Stomach (tissue), 9 donors: ENCODE results near the gene APOL2. TPM values are rescaled to one million over a fixed set of nuclear protein-coding genes. Genes with fewer than 3 reads are reported as not detected.

Experiments
- DNase-seq, 2 donors: peaks; one replicate each; pipeline versions ENCODE4 v3.0.0 to v3.0.0-alpha.2; 2013 to 2019
- H3K27ac ChIP-seq, 5 donors: fragments of 200-600 bp in 4 of 5; sonication (generic) in 4 of 5; one replicate each; pipeline ENCODE4 v1.5.1; 2013 to 2019; ENCODE audit warnings: mild to moderate bottlenecking in 1 of 5, moderate library complexity in 1 of 5
- H3K27me3 ChIP-seq, 3 donors: fragments of 200-600 bp; sonication (generic); one replicate each; pipeline ENCODE4 v1.5.1; 2017 to 2019; ENCODE audit warnings: mixed run types in 1 of 3
- H3K36me3 ChIP-seq, 4 donors: fragments of 200-600 bp; sonication (generic); 1 replicate in 3 of 4; 2 replicates in 1 of 4; pipeline ENCODE4 v1.5.1; 2016 to 2019
- H3K4me1 ChIP-seq, 4 donors: fragments of 200-600 bp; sonication (generic); one replicate each; pipeline ENCODE4 v1.5.1; 2016 to 2019
- H3K4me3 ChIP-seq, 4 donors: fragments of 200-600 bp; sonication (generic) in 3 of 4; one replicate each; pipeline ENCODE4 v1.5.1; 2016 to 2019; ENCODE audit warnings: mild to moderate bottlenecking in 1 of 4
- H3K9me3 ChIP-seq, 4 donors: fragments of 200-600 bp; sonication (generic); one replicate each; pipeline ENCODE4 v1.5.1; 2016 to 2019
- CTCF ChIP-seq, 7 experiments: fragments of 450-650 bp in 4 of 7; fragments of 200-600 bp in 3 of 7; sonication (generic) in 3 of 7; IDR thresholded peaks; one replicate each; pipeline ENCODE4 v1.5.1; 2016 to 2019; ENCODE audit warnings: antibody characterized with exemption in 7 of 7, control low read depth in 2 of 7, mild to moderate bottlenecking in 1 of 7
- EP300 ChIP-seq: sonication (generic); formaldehyde crosslinking; IDR thresholded peaks from one replicate; pipeline ENCODE4 v1.6.1; 2017; ENCODE audit warnings: antibody characterized with exemption
- POLR2A ChIP-seq, 4 donors: fragments of 450-650 bp; IDR thresholded peaks; one replicate each; pipeline ENCODE4 v1.6.1; 2016; ENCODE audit warnings: antibody characterized with exemption in 4 of 4, control low read depth in 2 of 4, mild to moderate bottlenecking in 1 of 4, moderate library complexity in 1 of 4
- POLR2AphosphoS5 ChIP-seq, 3 donors: sonication (generic); formaldehyde crosslinking; IDR thresholded peaks; one replicate each; pipeline ENCODE4 v1.6.1; 2016; ENCODE audit warnings: antibody characterized with exemption in 3 of 3
- WGBS, 5 donors: extraction: QIAGEN DNeasy Blood & Tissue Kit in 3 of 5; methylation state at CpG; one replicate each; pipeline versions ENCODE4 v1.1.5 to v1.1.7; 2013 to 2018; 5-methylcytosine and 5-hydroxymethylcytosine counted together
- intact Hi-C: fragments of 100-400 bp; cut with DNase I; formaldehyde crosslinking; loops from one replicate; pipeline ENCODE4 v1.15.1; 2023; ENCODE audit warnings: low total_unique reads
- polyA plus RNA-seq, 3 donors: library from polyadenylated mRNA; stranded (reverse); fragments of 200-250 nt; gene quantifications; one replicate each; pipeline ENCODE4 v1.2.3, GENCODE V29; 2013
- total RNA-seq, 5 donors: library from RNA; depleted of rRNA; stranded (reverse); fragments of >200 nt; gene quantifications; one replicate each; pipeline versions ENCODE4 v1.1.0 to v1.2.3, GENCODE V29; 2014 to 2016
- donor health status: healthy with polysubstance abuse.
- donor health status: Bipolar disorder and iron deficiency.
- donor health status: healthy.

Gene APOL2
- total and polyA plus RNA-seq, 8 donors = 11.6 to 101 (median 35.5) TPM

- peaks cover 62 to 83% (median 78%) of the 10 kb centered on the region in 4 donors for H3K36me3 ChIP-seq
- no peak overlapping the region for H3K27ac ChIP-seq
- 90 to 92% (median 91%) methylated on average over 17 to 24 of the region's 24 CpGs for WGBS, 5 donors
- H3K4me3 ChIP-seq = no peak overlapping the region
- no peak for TF ChIP-seq CTCF (IDR thresholded peaks at IDR 0.05)
- no peaks in the 10 kb centered on the region for H3K9me3 ChIP-seq
- no peaks in the 10 kb centered on the region for H3K27me3 ChIP-seq
- DNase-seq = no peak
- peaks cover 8 to 43% (median 18%) of the 10 kb centered on the region in 4 donors for H3K4me1 ChIP-seq
- intact Hi-C loops = no loop called here
Observed at GRCh38 chr22:36282328-36282831, 43.1 kb upstream of the APOL2 start.

- no peaks in the 10 kb centered on the region for H3K27me3 ChIP-seq
- H3K36me3 ChIP-seq = peaks cover 58 to 77% (median 72%) of the 10 kb centered on the region in 4 donors
- peaks cover 8 to 42% (median 18%) of the 10 kb centered on the region in 4 donors for H3K4me1 ChIP-seq
- intact Hi-C loops = no loop called here
- H3K9me3 ChIP-seq = no peaks in the 10 kb centered on the region
- TF ChIP-seq POLR2AphosphoS5 (IDR thresholded peaks at IDR 0.05) (no peak), CTCF (IDR thresholded peaks at IDR 0.05) (no peak), POLR2A (IDR thresholded peaks at IDR 0.05) (no peak), EP300 (no peak)
- no peak overlapping the region for H3K27ac ChIP-seq
- DNase-seq = no peak
- H3K4me3 ChIP-seq = no peak overlapping the region
- WGBS, 5 donors = 73 to 84% (median 79%) methylated on average over 14 of the region's 14 CpGs
Observed at GRCh38 chr22:36281781-36282327, 42.5 kb upstream of the APOL2 start.

GRCh38 chr22:36280379-36280778 is 41.1 kb upstream of the APOL2 start:
- Histone ChIP-seq H3K27ac (no peak overlapping the region), H3K36me3 (peaks cover 44 to 63% (median 58%) of the 10 kb centered on the region in 4 donors), H3K27me3 (no peaks in the 10 kb centered on the region), H3K4me3 (no peak overlapping the region), H3K4me1 (peaks cover 8 to 28% (median 14%) of the 10 kb centered on the region in 4 donors), H3K9me3 (no peaks in the 10 kb centered on the region)
- WGBS, 5 donors = 56 to 71% (median 67%) methylated on average over 8 of the region's 8 CpGs
- intact Hi-C loops = no loop called here
- DNase-seq = no peak
- TF ChIP-seq POLR2AphosphoS5 (IDR thresholded peaks at IDR 0.05) (no peak), CTCF (IDR thresholded peaks at IDR 0.05) (no peak), POLR2A (IDR thresholded peaks at IDR 0.05) (no peak), EP300 (no peak)

GRCh38 chr22:36279219-36279666 is 39.9 kb upstream of the APOL2 start:
- 69 to 84% (median 74%) methylated on average over 8 of the region's 8 CpGs for WGBS, 5 donors
- intact Hi-C loops = no loop called here
- no peak for DNase-seq
- Histone ChIP-seq H3K36me3 (peaks cover 33 to 51% (median 46%) of the 10 kb centered on the region in 4 donors), H3K27ac (peak overlapping the region in 2 of 5 donors; percentile 18 to 38), H3K4me3 (no peak overlapping the region), H3K9me3 (no peaks in the 10 kb centered on the region), H3K27me3 (no peaks in the 10 kb centered on the region), H3K4me1 (peaks cover 8 to 28% (median 14%) of the 10 kb centered on the region in 4 donors)
- TF ChIP-seq POLR2A (IDR thresholded peaks at IDR 0.05) = no peak
- peak in 1 of 3 donors; percentile 30 for TF ChIP-seq POLR2AphosphoS5 (IDR thresholded peaks at IDR 0.05)
